Inflammatory macrophage (primary cell): ENCODE measurements around the gene ABCC3.
"Not testable (repeated sequence)": the region's sequence is repeated elsewhere in the genome, so short reads cannot be mapped to it uniquely, and the experiment has no call there.

Experiments used
- DNase-seq, 2 donors: peaks; one replicate each; pipeline ENCODE4 v3.0.0-alpha.2; 2020 to 2022

ABCC3 gene

DNA sequence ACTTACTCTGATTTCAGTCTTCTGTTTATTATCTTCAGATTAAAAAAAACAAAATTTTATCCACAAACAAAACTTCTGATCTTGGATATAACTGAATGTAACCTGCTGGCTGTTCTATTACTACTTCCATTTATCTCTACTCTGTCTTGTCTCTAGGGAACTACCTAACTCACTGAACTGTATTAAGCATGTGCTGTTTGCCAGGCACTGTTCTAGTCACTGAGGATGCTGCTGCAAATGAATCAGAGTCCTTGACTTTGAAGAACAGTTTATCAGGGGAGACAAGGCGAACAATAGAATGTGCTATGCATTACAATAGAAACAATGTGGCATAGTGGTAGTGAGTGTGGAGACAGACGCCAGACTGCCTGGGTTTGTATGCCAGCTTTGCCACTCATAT lies 75.3 kb downstream of the ABCC3 start:
- DNase-seq, result no peak

DNA sequence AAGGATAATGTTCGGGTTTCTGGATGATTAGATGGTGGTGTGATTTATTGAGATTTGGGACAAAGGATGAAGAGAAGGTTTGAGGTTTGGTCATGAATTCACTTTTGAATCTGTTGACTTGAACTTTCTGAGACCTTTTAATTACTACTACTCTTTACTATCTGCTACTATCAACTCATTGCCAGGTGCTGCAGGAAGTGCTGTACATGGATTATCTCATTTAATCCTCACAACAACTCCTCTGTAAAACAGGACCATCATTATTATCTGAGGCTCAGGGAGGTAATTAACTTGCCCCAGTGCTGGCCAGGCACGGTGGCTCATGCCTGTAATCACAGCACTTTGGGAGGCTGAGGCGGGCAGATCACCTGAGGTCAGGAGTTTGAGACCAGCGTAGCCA lies 76.0 kb downstream of the ABCC3 start:
- DNase-seq, result no peak

DNA sequence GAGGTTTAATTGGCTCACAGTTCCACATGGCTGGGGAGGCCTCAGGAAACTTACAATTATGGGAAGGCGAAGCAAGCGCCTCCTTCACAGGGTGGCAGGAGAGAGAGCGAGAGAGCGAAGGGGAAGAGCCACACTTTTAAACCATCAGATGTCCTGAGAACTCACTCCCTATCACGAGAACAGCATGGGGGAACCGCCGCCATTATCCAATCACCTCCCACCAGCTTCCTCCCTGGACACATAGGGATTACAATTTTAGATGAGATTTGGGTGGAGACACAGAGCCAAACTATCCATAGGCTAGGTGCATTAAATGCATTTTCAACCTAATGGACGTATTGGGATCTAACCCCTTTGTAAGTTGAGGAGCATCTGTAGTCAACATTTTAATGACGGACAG lies 78.0 kb downstream of the ABCC3 start:
- no peak for DNase-seq

DNA sequence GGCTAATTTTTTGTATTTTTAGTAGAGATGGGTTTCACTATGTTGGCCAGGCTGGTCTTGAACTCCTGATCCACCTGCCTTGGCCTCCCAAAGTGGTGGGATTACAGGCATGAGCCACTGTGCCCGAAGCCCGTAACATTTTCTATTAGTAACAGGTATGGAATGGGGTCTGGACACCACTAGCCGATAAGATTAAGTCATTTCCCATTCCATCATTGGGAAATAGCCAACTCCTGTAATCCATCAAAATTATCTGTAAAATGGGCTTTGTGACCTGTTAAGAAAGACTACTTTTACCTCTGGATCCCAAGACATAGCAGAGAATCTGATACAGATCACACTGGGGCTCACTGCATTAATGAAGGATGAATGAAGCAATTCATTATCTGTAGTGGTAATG lies 80.8 kb downstream of the ABCC3 start:
- DNase-seq, result no peak

DNA sequence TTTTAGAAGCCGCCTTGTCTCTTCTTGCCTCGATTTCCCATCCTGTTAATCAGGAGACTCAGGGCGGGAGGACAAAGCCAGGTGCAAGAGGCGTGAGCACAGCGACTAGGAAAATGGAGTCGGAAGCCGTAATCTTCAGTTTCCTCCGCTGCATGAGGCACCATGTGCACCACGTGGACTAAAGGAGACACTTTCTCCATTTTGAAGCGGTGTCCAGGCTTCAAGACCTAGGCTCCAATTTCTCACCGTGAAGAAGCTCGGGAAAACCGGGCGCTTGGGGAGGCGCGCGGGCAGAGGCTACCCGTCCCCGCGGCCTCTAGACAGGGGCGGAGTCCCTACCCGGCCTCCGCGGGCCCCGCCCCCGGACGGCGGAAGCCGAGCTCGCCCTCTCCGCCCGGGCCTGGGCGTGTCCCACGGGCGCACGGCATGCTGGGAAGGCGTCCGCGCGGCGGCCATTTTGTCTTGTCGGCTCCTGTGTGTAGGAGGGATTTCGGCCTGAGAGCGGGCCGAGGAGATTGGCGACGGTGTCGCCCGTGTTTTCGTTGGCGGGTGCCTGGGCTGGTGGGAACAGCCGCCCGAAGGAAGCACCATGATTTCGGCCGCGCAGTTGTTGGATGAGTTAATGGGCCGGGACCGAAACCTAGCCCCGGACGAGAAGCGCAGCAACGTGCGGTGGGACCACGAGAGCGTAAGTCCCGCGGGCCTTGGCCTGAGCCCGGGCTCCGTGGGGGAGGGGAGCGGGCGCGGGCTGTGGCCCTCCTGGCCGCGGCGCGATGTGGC lies 84.7 kb downstream of the ABCC3 start, which contains the start of gene LUC7L3:
Gene LUC7L3 (plus strand): TSS at position 460 of the 780 bp plus-strand sequence. CDS start 130 bp downstream, at position 590.
- DNase-seq, result peak; percentile 94 to 95

DNA sequence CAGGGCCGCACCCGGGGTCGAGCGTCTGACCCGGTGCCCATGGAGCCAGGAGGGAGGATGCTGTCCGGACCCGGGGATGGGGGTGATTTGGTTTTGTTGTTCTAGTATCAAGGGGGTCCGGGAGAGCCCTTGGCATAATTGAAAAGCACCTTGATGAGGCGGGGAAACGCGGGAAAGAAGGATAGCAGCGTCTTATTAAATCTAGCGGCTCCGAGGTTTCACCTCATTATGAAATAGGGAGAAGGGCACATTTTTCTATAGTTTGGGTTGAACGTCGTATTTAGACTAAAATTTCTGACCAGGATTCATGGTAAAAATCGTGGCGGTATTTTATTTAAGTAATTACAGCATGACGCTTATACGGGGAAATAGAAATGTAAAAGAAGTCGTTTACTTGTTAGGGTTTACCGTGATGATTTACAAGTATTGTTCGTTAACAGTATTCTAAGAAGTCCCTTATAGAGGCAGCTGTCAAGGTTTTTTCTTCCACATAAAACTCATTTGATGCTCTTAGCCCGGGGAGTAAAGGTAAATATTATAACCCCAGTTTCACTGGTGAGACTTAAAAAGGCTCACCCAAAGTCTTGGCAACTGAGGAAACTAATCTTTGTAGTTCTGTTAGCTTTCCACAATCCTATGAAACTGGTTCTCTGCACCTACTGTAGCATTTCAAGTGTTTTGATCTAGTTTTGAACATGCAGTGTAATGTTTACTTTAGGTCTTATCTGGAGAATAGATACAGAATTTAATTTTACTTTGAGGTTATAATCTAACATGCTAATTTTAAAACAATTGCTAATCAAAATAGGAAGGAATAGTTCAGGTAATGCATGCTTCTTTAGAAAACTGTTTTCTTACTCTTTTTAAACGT lies 85.5 kb downstream of the ABCC3 start:
- DNase-seq, result no peak

DNA sequence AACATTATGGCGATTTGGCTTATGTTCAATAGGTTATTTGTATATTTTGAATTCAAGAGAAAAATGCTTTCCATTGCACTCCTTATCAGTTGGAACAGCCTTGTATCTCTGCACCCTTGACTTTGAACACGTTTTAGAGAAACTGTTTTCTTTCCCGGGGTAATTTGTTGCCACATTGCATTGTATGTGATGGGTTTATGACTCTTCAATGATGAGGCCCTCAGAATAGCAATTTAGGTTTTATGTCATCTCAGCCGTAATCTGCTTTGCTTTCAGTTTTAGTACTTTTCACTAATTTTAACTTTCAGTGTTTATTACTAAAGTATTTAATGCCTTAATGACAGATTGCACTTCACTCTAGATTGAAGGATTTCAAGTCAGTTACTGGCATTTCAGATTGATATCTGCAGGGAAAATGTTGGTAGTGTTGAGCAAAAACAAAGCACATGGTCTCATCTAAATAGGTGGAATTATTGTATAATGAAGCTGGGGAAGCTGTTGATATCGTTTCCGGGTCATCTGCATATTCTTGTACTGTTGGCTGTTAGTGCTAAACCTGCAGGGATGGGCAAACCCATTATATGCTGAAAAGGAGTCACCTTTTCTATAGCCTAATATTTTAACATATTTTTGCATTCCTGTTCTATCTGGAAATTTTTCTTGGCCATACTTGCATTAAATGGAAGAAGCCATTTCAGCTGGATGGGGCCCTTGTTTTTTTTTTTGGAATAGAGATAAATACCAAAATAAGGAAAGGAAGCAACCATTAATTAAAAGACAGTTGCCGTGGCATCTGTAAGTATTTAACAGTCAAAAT lies 86.7 kb downstream of the ABCC3 start:
- peak; percentile 12 to 21 for DNase-seq

DNA sequence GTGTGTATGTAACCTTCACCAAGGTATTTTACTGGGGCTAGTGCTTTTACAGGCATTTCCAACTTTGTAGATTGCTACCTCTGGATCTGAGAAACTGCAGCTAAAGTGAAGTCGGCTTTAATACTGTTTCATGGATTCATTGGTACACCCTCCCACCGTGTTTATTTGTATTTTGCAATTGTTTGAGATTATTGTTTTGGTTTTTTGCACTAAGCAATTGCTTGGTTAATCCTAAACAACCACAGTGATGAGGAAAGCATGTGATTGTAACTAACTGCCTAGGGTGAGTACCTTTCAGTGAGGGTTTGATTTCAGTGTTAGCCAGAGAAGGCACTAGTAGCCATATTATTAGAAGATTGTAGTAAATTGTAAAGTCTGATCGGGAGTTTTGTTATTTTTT lies 88.1 kb downstream of the ABCC3 start:
- no peak for DNase-seq

DNA sequence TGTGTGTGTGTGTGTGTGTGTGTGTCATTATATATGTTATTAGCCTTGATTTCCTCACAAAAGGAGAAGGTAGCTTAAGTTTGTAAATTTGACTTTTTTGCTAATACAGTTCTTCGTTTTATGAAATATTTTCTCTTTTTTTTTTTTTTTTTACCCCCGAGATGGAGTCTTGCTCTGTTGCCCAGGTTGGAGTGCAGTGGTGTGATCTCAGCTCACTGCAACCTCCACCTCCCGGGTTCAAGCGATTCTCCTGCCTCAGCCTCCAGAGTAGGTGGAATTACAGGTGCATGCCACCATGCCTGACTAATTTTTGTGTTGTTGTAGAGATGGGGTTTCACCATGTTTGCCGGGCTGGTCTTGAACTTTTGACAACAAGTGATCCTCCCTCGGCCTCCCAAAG lies 89.9 kb downstream of the ABCC3 start:
- DNase-seq, result not testable (repeated sequence)

DNA sequence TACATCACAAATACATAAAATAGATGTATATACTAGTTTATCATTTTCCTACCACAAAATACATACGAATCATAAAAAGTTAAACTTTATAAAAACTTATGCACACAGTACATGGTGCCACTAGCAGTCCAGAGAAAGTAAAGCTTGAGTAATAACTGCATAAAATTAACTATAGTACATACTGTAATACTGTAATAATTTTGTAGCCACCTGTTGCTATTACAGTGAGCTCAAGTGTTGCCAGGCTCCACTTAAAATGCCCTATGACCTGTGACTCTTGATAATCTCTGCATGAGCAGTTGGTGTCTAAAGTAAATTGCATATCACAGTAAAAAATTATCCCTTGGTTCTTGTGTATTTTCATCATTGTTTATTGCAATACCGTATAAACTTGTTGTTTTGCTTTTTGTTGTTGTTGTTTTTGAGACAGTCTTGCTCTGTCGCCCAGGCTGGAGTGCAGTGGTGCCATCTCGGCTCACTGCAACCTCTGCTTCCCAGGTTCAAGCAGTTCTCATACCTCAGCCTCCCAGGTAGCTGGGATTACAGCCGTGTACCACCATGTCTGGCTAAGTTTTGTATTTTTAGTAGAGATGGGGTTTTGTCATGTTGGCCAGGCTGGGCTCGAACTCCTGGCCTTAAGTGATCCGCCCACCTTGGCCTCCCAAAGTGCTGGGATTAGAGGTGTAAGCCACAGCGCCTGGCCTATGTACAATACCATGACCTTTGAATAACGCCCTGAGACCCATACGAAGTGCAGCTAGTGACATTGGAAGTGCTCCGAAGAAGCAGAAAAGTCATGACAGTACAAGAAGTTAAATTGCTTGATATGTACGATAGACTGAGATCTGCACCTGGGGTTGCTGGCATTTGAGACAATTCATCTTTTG lies 91.3 kb downstream of the ABCC3 start:
- DNase-seq, result no peak

DNA sequence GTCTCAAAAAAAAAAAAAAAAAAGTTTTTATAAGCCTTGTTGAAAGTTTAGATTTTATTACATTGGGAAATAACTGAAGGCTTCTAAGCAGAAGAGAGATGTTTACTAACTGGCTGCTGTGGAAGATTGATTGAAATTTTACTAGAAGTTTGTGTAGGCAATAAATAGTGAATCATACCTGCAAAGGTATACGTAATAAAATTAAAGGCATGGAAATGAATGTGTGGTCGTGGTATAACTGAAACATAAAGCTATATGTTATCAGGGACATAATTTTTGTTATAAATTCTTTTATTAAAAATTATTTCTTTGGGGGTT lies 93.4 kb downstream of the ABCC3 start:
- no peak for DNase-seq

DNA sequence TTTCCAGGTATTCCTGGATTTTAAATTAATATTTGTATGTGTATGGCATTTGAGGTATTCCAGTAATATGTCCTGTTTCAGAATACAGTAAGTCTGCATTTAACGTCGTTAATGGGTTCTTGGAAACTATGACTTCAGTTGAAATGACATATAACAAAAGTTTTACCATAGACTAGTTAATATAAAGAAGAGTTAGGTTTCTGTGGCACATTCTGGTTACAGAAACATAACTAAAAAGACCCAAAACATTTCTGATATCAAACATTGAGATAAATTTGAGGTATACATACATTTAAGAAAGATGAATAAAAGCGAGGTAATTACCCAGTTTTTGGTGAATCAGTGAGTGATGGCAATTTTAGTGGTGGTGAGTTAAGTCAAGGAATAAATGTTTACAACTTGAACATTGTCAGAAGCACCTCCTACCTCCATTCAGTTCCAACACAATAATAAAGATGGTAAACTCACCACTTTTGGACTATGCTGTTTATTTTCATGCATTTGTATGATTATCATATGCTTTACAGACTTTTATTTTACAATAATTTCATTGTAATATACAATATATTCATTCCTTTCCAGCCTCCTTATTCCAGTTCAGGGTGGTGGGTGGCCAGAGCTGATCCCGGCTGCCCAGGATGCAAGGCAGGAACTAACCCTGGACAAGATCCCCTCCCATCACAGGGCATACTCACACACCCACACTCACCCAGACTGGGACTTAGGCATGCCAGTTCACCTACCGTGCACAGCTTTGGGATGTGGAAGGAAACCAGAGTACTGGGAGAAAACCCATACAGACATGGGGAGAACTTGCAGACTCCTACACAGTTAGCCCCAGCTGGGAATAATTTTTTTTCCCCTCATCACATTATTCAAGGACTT lies 94.4 kb downstream of the ABCC3 start:
- no peak for DNase-seq

DNA sequence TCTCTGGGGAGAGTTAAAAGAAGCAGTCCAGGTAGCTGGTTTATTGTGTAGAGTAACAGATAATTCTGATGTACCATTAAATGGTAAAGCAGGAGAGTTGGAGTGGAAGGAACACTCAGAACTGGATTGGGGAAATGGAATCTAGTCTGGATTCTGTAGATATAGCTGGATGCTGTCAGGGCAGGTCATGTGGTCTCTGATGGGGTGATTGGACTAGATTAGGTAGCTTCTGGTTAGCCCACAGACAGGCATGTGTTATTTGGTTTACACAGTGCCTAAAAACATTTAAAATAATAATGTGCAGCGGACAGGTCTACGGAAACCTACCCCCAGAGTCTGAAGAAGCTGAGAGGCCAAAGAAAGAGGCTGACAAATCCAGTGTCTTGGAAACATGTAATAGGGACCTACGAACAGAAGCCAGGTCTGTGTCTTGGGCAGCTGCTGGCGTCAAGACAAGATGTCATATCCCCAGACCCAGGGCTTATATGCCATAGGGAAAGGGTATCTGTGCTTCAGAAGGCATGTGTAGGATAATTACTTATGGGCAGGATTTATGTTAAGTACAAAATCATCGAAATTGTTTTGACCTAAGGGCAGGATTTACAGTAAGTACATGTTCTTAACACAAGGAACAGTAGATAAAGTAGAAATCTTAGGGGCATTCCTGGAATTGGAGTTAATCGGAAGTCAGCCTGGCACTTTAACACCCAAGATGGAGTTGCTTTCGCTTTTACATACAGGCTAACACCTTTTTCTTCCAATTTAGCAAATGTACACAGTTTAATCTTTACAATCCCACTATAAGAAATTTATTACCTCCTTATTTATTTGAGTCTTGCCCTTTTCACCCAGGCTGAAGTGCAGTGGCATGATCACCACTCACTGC lies 97.1 kb downstream of the ABCC3 start:
- DNase-seq, result no peak

DNA sequence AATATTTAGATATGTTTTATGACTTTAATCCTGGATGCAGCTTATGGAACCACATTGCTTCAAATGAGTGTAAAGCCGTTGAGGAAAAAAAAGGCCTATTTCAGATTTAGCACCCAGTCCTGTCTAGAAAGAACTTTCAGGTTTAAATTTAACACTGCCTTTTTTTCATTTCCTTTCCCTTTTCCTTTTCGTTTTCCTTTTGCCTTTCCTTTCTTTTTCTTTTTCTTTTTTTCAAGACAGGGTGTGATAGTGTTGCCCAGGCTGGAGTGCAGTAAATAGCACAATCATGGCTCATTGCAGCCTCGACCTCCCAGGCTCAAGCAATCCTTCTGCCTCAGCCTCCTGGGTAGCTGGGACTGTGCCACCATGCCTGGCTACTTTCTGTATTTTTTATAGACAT lies 100.6 kb downstream of the ABCC3 start:
- DNase-seq, result no peak

DNA sequence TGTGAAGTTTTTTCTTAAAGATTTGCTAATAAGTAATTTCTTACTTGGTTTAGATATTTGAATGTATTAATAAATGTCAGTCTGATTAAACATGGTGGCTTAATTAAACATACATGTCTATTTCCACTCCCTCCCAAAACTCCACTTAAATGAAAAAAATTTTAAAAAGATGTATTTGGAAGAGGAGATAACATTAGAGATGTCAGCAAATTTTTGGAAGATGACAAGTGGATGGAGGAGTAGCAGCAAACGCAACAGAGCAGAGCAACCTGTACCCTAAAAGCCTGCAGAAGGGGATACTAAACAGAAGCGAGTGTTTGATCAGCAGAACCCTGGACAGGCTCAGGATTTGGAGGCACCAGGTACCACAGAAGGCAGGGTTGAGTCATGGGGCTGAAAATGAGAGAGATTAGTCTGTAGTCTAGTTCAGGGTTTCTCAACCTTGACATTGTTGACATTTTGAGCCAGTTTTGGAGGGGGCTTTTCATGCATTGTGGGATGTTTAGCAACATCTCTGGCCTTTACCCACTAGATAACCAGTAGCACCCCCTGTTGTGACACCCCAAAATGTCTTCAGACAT lies 102.5 kb downstream of the ABCC3 start:
- no peak for DNase-seq

DNA sequence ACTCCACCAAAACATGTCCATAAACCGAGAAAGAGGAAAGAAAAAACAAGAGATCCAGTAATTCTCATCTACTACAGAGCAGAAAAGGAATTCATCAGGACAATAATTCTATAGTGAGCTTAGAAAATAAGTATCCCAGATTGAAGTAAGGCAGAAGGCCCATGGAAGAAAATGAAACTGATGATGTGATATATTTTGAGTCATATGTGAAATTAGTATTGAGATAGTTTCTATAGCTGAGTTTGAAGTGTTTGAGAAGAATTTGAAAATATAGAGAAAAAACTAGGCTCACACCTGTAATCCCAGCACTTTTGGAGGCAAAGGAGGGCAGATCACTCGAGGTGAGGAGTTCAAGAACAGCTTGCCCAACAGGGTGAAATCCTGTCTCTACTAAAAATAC lies 104.4 kb downstream of the ABCC3 start:
- no peak for DNase-seq
